B cell (primary cell): ENCODE measurements around the gene ANGEL2. TPM values are rescaled to one million over a fixed set of nuclear protein-coding genes. Genes with fewer than 3 reads are reported as not detected.

Source experiments
- ATAC-seq: fragments of 200-7000 bp; cut with Tn5 transposase; one replicate; pipeline ENCODE4 v1.10.0; 2021; ENCODE audit warnings: low read depth, mild to moderate bottlenecking, moderate number of reproducible peaks, moderate library complexity
- CTCF ChIA-PET: fragments of 350-600 bp; sonication (Branson Sonifier 250); formaldehyde crosslinking; loops from one replicate; lab custom pipeline; 2021; ENCODE audit warnings: antibody characterized with exemption, inconsistent platforms; lab: Charles Lee
- POLR2A ChIA-PET: fragments of 350-600 bp; sonication (Branson Sonifier 250); formaldehyde crosslinking; loops from one replicate; lab custom pipeline; 2021; ENCODE audit warnings: antibody characterized with exemption; lab: Charles Lee
- DNase-seq: peaks from one replicate; pipeline ENCODE4 v3.0.0; 2013
- H2AFZ ChIP-seq: 2 replicates; pipeline ENCODE4 v1.6.1; 2012; ENCODE audit warnings: mild to moderate bottlenecking, low read depth, low read length; ENCODE audit not compliant: insufficient read depth, poor library complexity, severe bottlenecking
- H3K27ac ChIP-seq, 2 donors: 1 replicate in 1 of 2; 2 replicates in 1 of 2; pipeline ENCODE4 v1.5.1; 2012 to 2013; ENCODE audit warnings: low read length in 2 of 2, mild to moderate bottlenecking in 2 of 2, moderate library complexity in 1 of 2
- H3K27me3 ChIP-seq, 4 experiments: fragments of 200-600 bp in 1 of 4; sonication (generic) in 1 of 4; replicated peaks in 1 of 4; 1 replicate in 2 of 4; 2 replicates in 2 of 4; pipeline versions ENCODE4 v1.6.1 to v1.7.0; 2013 to 2016; ENCODE audit warnings: low read length in 3 of 4, mild to moderate bottlenecking in 2 of 4, mixed read lengths in 1 of 4, moderate library complexity in 1 of 4; ENCODE audit not compliant: insufficient read depth in 4 of 4, control insufficient read depth in 3 of 4; ENCODE audit errors: control extremely low read depth in 1 of 4
- H3K36me3 ChIP-seq, 2 experiments: replicated peaks in 1 of 2; 1 replicate in 1 of 2; 2 replicates in 1 of 2; pipeline versions ENCODE4 v1.6.1 to v1.7.1; 2013; ENCODE audit warnings: low read length in 1 of 2; ENCODE audit not compliant: insufficient read depth in 2 of 2, control insufficient read depth in 1 of 2; ENCODE audit errors: control extremely low read depth in 1 of 2, extremely low read depth in 1 of 2
- H3K4me1 ChIP-seq, 2 donors: fragments of 200-600 bp in 1 of 2; sonication (generic) in 1 of 2; 1 replicate in 1 of 2; 2 replicates in 1 of 2; pipeline versions ENCODE4 v1.5.1 to v1.6.1; 2013 to 2017; ENCODE audit warnings: low read length in 2 of 2; ENCODE audit not compliant: control insufficient read depth in 2 of 2, insufficient read depth in 2 of 2
- H3K4me2 ChIP-seq: replicated peaks from 2 replicates; pipeline ENCODE3; 2012; ENCODE audit warnings: mild to moderate bottlenecking, low read depth, low read length; ENCODE audit not compliant: poor library complexity, severe bottlenecking
- H3K4me3 ChIP-seq, 5 experiments: fragments of 200-600 bp in 1 of 5; sonication (generic) in 1 of 5; 1 replicate in 3 of 5; 2 replicates in 2 of 5; pipeline versions ENCODE4 v1.5.1 to v1.7.0; 2011 to 2016; ENCODE audit warnings: low read length in 4 of 5, mild to moderate bottlenecking in 4 of 5, low read depth in 2 of 5, control low read depth in 1 of 5, moderate library complexity in 1 of 5; ENCODE audit not compliant: insufficient read depth in 1 of 5; ENCODE audit errors: control extremely low read depth in 1 of 5, extremely low read depth in 1 of 5
- H3K79me2 ChIP-seq: fragments of 200-600 bp; sonication (generic); one replicate; pipeline ENCODE4 v1.6.0; 2016; ENCODE audit warnings: low read length; ENCODE audit not compliant: control insufficient read depth, insufficient read depth
- H3K9ac ChIP-seq: fragments of 200-600 bp; sonication (generic); 2 replicates; pipeline ENCODE4 v1.6.1; 2017; ENCODE audit warnings: mild to moderate bottlenecking, low read length, moderate library complexity
- H3K9me3 ChIP-seq, 3 donors: one replicate each; pipeline versions ENCODE4 v1.6.1 to v1.7.1; 2013; ENCODE audit warnings: low read length in 2 of 3; ENCODE audit not compliant: control insufficient read depth in 2 of 3, insufficient read depth in 1 of 3; ENCODE audit errors: control extremely low read depth in 1 of 3
- H4K20me1 ChIP-seq: 2 replicates; pipeline ENCODE4 v1.6.0; 2012; ENCODE audit warnings: mild to moderate bottlenecking, low read length; ENCODE audit not compliant: insufficient read depth, control insufficient read depth, poor library complexity, severe bottlenecking
- H3K27ac Mint-ChIP-seq: one replicate; pipeline ENCODE4 v1.8.0; 2021; ENCODE audit warnings: mixed read lengths
- H3K27me3 Mint-ChIP-seq: one replicate; pipeline ENCODE4 v1.8.0; 2021; ENCODE audit warnings: mixed read lengths
- H3K4me1 Mint-ChIP-seq: one replicate; pipeline ENCODE4 v1.8.0; 2021; ENCODE audit warnings: mixed read lengths
- H3K4me3 Mint-ChIP-seq: one replicate; pipeline ENCODE4 v1.8.0; 2021; ENCODE audit warnings: mixed read lengths
- H3K9me3 Mint-ChIP-seq: one replicate; pipeline ENCODE4 v1.8.0; 2022; ENCODE audit warnings: mixed read lengths; ENCODE audit not compliant: insufficient read depth
- EZH2 ChIP-seq: IDR thresholded peaks from 2 replicates; pipeline ENCODE4 v1.6.1; 2012; ENCODE audit warnings: borderline replicate concordance, low read depth, mild to moderate bottlenecking, moderate library complexity, low read length; ENCODE audit not compliant: insufficient read depth, poor library complexity, severe bottlenecking
- WGBS: methylation state at CpG from one replicate; pipeline ENCODE4 v1.1.5; 2013; ENCODE audit warnings: missing lambda C conversion rate; ENCODE audit not compliant: insufficient coverage; 5-methylcytosine and 5-hydroxymethylcytosine counted together
- intact Hi-C: fragments of 100-400 bp; cut with micrococcal nuclease; formaldehyde crosslinking; loops from one replicate; pipeline ENCODE4 v1.10.0; 2022
- polyA plus RNA-seq: library from polyadenylated mRNA; depleted of rRNA; stranded (reverse); fragments of >200 nt; gene quantifications from 2 replicates; pipeline ENCODE4 v1.2.3, GENCODE V29; 2012
- total RNA-seq, 2 donors: library from RNA; stranded (reverse); fragments of 120-200 nt in 1 of 2; gene quantifications; 1 replicate in 1 of 2; 2 replicates in 1 of 2; pipeline versions ENCODE4 v1.2.3 to v1.2.4, GENCODE V29; 2013 to 2022
- TF ChIP-seq, protein P1 (sequence below): fragments of 200-600 bp; IDR thresholded peaks from one replicate; pipeline ENCODE4 v1.8.0; 2022; ENCODE audit warnings: antibody characterized with exemption, mild to moderate bottlenecking

Gene ANGEL2
- total and polyA plus RNA-seq, 2 donors (not counting 1 experiment from before 2014, with no cell fraction given), result 25.2 to 94.2 TPM

DNA sequence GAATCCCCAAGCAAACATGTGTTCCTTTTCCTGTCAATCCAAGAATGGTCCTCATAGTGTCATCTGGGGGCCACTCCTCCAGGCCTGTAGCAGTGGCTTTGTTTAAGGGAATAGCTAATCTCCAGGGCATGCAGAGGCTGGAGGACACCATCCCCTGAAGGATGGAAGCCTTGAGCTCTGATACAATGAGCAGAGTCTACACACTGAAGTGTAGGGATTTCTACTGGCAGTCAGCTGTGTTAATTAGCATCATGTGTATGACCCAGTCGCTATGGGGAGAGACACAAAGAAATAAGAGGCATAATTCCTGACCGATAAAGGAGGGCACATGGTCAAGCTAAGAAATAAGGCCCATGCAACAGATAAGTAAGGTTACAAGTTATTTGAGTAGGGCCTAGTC lies 29.1 kb downstream of the ANGEL2 start:
- no peak for DNase-seq
- H4K20me1 ChIP-seq, result no peaks in the 10 kb centered on the region
- no peak overlapping the region for H3K27ac ChIP-seq
- TF ChIP-seq EZH2, result no peak
- ATAC-seq, result no peak
- no peaks in the 10 kb centered on the region for H3K4me1 Mint-ChIP-seq
- no peaks in the 10 kb centered on the region for H3K9me3 ChIP-seq
- no peaks in the 10 kb centered on the region for H3K27me3 Mint-ChIP-seq
- H3K27me3 ChIP-seq, result no peaks in the 10 kb centered on the region
- no peak overlapping the region for H3K4me3 Mint-ChIP-seq
- WGBS, result 100% methylated on average over 2 of the region's 2 CpGs
- no peak overlapping the region for H3K9ac ChIP-seq
- no peak overlapping the region for H3K27ac Mint-ChIP-seq
- POLR2A ChIA-PET, result interaction anchor here (0.7 kb wide), 1 partner anchor 29 kb away, joined by 3 read pairs; no protein-coding TSS in a partner anchor
- H3K36me3 ChIP-seq, result no peaks in the 10 kb centered on the region
- H3K4me2 ChIP-seq, result no peak overlapping the region
- CTCF ChIA-PET, result interaction anchor here (0.6 to 2.3 kb wide), 3 partner anchors 9 to 322 kb away, joined by 3 to 8 read pairs (median 6); no protein-coding TSS in a partner anchor
- H3K9me3 Mint-ChIP-seq, result no peaks in the 10 kb centered on the region
- H3K79me2 ChIP-seq, result no peaks in the 10 kb centered on the region
- H3K4me3 ChIP-seq, result no peak overlapping the region
- no peak overlapping the region for H2AFZ ChIP-seq
- H3K4me1 ChIP-seq, result peaks cover 0 to under 1% of the 10 kb centered on the region in 2 donors
- intact Hi-C loops, result no loop called here

DNA sequence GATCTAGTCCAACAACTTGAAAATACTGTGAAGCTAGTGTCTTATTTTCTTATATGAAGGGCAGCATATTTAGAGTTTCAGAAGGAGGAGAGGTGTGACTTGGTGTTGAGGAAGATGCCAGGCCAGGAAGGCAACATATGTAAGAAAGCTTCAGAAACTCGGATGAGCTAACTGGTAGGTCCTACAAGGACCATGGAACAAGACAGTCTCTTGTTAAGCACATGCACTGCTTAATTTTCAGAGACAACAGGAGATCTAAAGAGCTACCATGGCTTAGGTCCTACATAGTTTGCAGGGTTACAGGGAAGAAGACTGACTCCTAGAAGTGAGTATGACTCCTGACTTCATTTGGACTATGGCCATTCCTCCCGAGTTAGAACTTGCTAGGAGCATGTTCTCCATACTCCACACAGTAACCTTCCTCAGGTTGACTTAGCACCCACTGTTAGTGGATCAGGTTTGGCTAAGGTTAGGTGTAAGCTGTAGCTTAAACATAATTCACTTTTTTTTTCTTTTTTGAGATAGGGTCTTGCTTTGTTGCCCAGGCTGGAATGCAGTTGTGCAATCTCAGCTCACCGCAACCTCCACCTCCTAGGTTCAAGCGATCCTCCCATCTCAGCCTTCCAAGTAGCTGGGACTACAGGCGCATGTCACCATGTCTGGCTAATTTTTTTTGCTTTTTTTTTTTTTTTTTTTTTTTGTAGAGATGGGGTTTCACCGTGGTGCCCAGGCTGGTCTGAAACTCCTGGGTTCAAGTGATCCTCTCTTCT lies 31.0 kb downstream of the ANGEL2 start:
- Mint-ChIP-seq H3K4me3 (no peak overlapping the region), H3K4me1 (no peaks in the 10 kb centered on the region), H3K9me3 (no peaks in the 10 kb centered on the region), H3K27me3 (no peaks in the 10 kb centered on the region), H3K27ac (no peak overlapping the region)
- DNase-seq (no peak), ATAC-seq (no peak)
- Histone ChIP-seq H3K9me3 (no peaks in the 10 kb centered on the region), H3K4me1 (peaks cover 0 to 7% of the 10 kb centered on the region in 2 donors), H3K4me2 (no peak overlapping the region), H3K36me3 (no peaks in the 10 kb centered on the region), H3K9ac (no peak overlapping the region), H2AFZ (no peak overlapping the region), H3K79me2 (no peaks in the 10 kb centered on the region), H3K27me3 (no peaks in the 10 kb centered on the region), H3K27ac (no peak overlapping the region), H4K20me1 (no peaks in the 10 kb centered on the region), H3K4me3 (no peak overlapping the region)
- intact Hi-C loops, result no loop called here
- ChIA-PET POLR2A (no interaction called here), CTCF (interaction anchor here (0.6 to 0.8 kb wide), 2 partner anchors 17 to 191 kb away, joined by 3 read pairs; no protein-coding TSS in a partner anchor)
- TF ChIP-seq, protein P1, sequence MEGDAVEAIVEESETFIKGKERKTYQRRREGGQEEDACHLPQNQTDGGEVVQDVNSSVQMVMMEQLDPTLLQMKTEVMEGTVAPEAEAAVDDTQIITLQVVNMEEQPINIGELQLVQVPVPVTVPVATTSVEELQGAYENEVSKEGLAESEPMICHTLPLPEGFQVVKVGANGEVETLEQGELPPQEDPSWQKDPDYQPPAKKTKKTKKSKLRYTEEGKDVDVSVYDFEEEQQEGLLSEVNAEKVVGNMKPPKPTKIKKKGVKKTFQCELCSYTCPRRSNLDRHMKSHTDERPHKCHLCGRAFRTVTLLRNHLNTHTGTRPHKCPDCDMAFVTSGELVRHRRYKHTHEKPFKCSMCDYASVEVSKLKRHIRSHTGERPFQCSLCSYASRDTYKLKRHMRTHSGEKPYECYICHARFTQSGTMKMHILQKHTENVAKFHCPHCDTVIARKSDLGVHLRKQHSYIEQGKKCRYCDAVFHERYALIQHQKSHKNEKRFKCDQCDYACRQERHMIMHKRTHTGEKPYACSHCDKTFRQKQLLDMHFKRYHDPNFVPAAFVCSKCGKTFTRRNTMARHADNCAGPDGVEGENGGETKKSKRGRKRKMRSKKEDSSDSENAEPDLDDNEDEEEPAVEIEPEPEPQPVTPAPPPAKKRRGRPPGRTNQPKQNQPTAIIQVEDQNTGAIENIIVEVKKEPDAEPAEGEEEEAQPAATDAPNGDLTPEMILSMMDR, result no peak
- no peak for TF ChIP-seq EZH2
- 100% methylated on average over 2 of the region's 6 CpGs for WGBS
